Ishikawa (cell line): Measurements from ENCODE around the gene FBH1.

Experiments
- CEBPB ChIP-seq: IDR thresholded peaks from 2 replicates; pipeline ENCODE4 v1.6.1; 2012
- CREB1 ChIP-seq: IDR thresholded peaks from 2 replicates; pipeline ENCODE4 v1.6.1; 2012; ENCODE audit warnings: low read depth
- EGR1 ChIP-seq: IDR thresholded peaks from 2 replicates; pipeline ENCODE4 v1.6.1; 2012
- EP300 ChIP-seq: IDR thresholded peaks from 2 replicates; pipeline ENCODE4 v1.6.1; 2012; ENCODE audit warnings: borderline replicate concordance
- FOXM1 ChIP-seq: IDR thresholded peaks from 2 replicates; pipeline ENCODE4 v1.6.1; 2012; ENCODE audit warnings: low read depth, borderline replicate concordance
- NFIC ChIP-seq: IDR thresholded peaks from 2 replicates; pipeline ENCODE4 v1.6.1; 2012
- RAD21 ChIP-seq: IDR thresholded peaks from 2 replicates; pipeline ENCODE4 v1.6.1; 2012; ENCODE audit warnings: low read depth
- REST ChIP-seq: IDR thresholded peaks from 2 replicates; pipeline ENCODE4 v1.6.1; 2012; ENCODE audit warnings: low read depth, mild to moderate bottlenecking
- TAF1 ChIP-seq: IDR thresholded peaks from 2 replicates; pipeline ENCODE4 v1.6.1; 2012; ENCODE audit warnings: low read depth, mild to moderate bottlenecking
- TCF12 ChIP-seq: IDR thresholded peaks from 2 replicates; pipeline ENCODE4 v1.6.1; 2012; ENCODE audit warnings: low read depth
- TEAD4 ChIP-seq: IDR thresholded peaks from 2 replicates; pipeline ENCODE4 v1.6.1; 2012
- USF1 ChIP-seq: IDR thresholded peaks from 2 replicates; pipeline ENCODE4 v1.6.1; 2012
- YY1 ChIP-seq: IDR thresholded peaks from 2 replicates; pipeline ENCODE4 v1.6.1; 2012; ENCODE audit warnings: low read depth
- ZBTB7A ChIP-seq: IDR thresholded peaks from 2 replicates; pipeline ENCODE4 v1.6.1; 2012; ENCODE audit warnings: low read depth

FBH1 gene

GRCh38 chr10:5952731-5953385, 62.8 kb downstream of the FBH1 start:
- TF ChIP-seq CEBPB (no peak), NFIC (no peak), TEAD4 (no peak), EP300 (no peak), USF1 (no peak), FOXM1 (no peak), TCF12 (no peak), REST (no peak), RAD21 (no peak), YY1 (no peak), CREB1 (no peak), ZBTB7A (no peak)

- no peak for TF ChIP-seq TCF12
- TF ChIP-seq RAD21, result no peak
- TF ChIP-seq EGR1, result no peak
- TF ChIP-seq REST, result no peak
- no peak for TF ChIP-seq TEAD4
- no peak for TF ChIP-seq EP300
- TF ChIP-seq NFIC, result no peak
- no peak for TF ChIP-seq CREB1
- no peak for TF ChIP-seq CEBPB
- no peak for TF ChIP-seq YY1
Observed at GRCh38 chr10:5953676-5954075, 63.6 kb downstream of the FBH1 start.

GRCh38 chr10:5956146-5956936, 66.3 kb downstream of the FBH1 start:
- TF ChIP-seq EP300 (no peak), TEAD4 (no peak), CREB1 (no peak), NFIC (no peak), TAF1 (no peak), REST (no peak), USF1 (no peak)

GRCh38 chr10:5958077-5958476, 68.0 kb downstream of the FBH1 start:
- TF ChIP-seq TEAD4 (no peak), FOXM1 (no peak), REST (no peak), CEBPB (no peak), YY1 (no peak), RAD21 (no peak), EP300 (no peak), USF1 (no peak)
